ACC112 (cell line): ENCODE data around the gene FBXW4.

ENCODE experiments used
- H2AFZ ChIP-seq: fragments of 200-600 bp; sonication (generic); one replicate; pipeline ENCODE4 v1.6.0; 2017; ENCODE audit warnings: antibody characterized with exemption, low read length; ENCODE audit not compliant: unreplicated experiment
- H3K27ac ChIP-seq: fragments of 200-600 bp; sonication (generic); 2 replicates; pipeline ENCODE4 v1.5.1; 2014; ENCODE audit warnings: low read depth, mild to moderate bottlenecking, antibody characterized with exemption, low read length, moderate library complexity
- H3K27me3 ChIP-seq: fragments of 200-600 bp; sonication (generic); 2 replicates; pipeline ENCODE4 v1.6.1; 2014; ENCODE audit warnings: mild to moderate bottlenecking, antibody characterized with exemption, low read length, moderate library complexity, mixed read lengths; ENCODE audit not compliant: insufficient read depth
- H3K36me3 ChIP-seq: fragments of 200-600 bp; sonication (generic); 2 replicates; pipeline ENCODE4 v1.6.1; 2016; ENCODE audit warnings: mild to moderate bottlenecking, antibody characterized with exemption, low read length, moderate library complexity, mixed read lengths; ENCODE audit not compliant: insufficient read depth
- H3K4me1 ChIP-seq: fragments of 200-600 bp; sonication (generic); one replicate; pipeline ENCODE4 v1.6.1; 2016; ENCODE audit warnings: low read length, mixed read lengths; ENCODE audit not compliant: insufficient read depth, unreplicated experiment, control insufficient read depth
- H3K4me3 ChIP-seq: fragments of 200-600 bp; sonication (generic); 2 replicates; pipeline ENCODE4 v1.5.1; 2014; ENCODE audit warnings: mild to moderate bottlenecking, low read depth, low read length
- H3K79me2 ChIP-seq: fragments of 200-600 bp; sonication (generic); one replicate; pipeline ENCODE4 v1.6.0; 2016; ENCODE audit warnings: low read length; ENCODE audit not compliant: control insufficient read depth, unreplicated experiment, insufficient read depth

The FBXW4 gene

DNA sequence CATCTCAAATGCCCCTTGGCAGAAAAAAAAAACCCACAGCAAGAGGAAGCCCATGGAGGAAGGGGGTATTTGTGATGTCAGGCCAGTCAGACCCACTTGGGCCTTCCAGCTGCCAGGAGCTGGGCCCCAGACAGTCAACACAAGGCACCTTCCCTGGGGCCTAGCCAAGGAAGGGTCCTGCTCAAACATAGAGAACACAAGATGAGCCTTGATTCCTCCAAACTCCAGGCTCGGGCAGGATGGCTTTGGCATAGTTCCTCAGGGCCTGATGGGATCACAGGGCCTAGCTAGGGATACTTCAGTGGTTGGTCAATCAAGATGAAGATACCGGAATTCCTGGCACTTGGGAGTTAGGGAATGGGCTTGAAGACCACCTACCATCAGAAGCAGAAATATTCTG lies 76.1 kb downstream of the FBXW4 start:
- Histone ChIP-seq H2AFZ (no peak overlapping the region), H3K79me2 (no peaks in the 10 kb centered on the region), H3K4me3 (no peak overlapping the region), H3K27me3 (no peaks in the 10 kb centered on the region), H3K4me1 (no peaks in the 10 kb centered on the region), H3K27ac (no peak overlapping the region), H3K36me3 (peaks cover 5% of the 10 kb centered on the region)

DNA sequence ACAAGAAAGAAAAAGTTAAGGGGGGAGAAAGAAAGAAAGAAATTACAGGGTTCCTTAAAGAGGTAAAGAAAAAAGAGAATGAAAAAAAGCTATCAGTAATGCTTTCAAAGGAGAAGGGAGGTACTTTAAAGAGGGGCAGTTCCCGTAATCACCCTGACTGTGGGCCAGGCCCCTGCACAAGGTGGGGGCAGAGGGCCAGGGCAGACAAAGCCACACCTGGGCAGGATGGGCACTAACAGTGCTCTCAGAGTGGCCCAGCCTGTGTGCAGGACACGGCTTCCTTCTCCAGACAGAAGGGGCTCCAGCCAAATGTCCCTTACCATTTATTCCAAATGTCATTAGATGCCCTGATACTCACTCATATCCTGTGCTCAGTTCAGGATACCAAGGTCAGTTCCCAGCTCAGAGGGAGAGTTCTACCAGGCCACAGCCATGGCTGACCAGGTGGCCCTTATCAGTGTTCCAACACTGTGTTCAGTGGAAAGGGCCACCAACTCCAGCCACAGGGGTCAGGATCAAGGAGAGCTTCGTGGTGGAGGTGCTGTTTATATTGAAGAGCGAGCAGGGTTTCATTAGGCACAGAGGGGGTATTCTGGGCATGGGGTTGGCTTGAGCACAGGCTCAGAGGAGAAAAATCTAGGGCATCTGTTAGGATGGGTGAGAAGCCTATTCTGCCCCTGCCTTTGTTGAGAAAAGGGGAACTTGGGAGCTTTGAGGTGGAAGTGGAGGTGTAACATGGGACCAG lies 77.0 kb downstream of the FBXW4 start:
- Histone ChIP-seq H2AFZ (no peak overlapping the region), H3K27ac (no peak overlapping the region), H3K36me3 (no peaks in the 10 kb centered on the region), H3K79me2 (no peaks in the 10 kb centered on the region), H3K4me1 (no peaks in the 10 kb centered on the region), H3K27me3 (no peaks in the 10 kb centered on the region), H3K4me3 (no peak overlapping the region)

DNA sequence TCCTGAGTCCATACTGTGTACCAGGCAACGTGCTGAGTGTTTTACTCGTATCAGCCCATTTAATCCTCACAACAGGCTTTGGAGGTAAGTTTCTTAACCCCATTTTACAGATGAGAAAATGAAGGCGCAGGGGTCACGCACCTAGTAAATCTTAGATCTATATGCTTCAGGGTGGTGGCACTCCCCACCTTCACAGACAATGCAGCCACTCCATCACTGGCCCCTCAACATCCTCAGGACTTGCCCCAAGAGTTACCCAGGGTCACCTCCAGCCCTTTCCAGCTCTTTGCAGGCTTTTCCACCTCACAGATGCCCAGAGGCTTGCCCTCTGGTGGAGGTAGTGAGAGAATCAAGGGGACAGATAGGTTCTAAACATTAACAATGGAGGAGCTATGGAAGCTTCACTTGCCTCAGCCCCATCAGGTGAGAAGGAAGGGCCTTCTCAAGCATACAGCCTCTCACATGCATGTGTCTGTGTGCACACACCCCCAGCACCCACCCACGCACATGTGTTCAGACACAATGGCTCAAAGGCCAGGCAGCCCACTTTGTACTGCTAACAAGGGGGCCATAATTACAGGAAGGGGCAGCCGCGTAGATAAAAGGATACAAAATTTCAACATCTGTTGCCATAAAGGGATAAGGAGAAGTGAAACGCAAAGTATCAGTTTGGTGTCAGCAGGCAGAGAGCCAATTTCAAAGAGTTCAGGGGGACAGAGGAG lies 77.7 kb downstream of the FBXW4 start:
- Histone ChIP-seq H3K36me3 (no peaks in the 10 kb centered on the region), H2AFZ (no peak overlapping the region), H3K4me3 (no peak overlapping the region), H3K4me1 (no peaks in the 10 kb centered on the region), H3K79me2 (no peaks in the 10 kb centered on the region), H3K27ac (no peak overlapping the region), H3K27me3 (no peaks in the 10 kb centered on the region)

DNA sequence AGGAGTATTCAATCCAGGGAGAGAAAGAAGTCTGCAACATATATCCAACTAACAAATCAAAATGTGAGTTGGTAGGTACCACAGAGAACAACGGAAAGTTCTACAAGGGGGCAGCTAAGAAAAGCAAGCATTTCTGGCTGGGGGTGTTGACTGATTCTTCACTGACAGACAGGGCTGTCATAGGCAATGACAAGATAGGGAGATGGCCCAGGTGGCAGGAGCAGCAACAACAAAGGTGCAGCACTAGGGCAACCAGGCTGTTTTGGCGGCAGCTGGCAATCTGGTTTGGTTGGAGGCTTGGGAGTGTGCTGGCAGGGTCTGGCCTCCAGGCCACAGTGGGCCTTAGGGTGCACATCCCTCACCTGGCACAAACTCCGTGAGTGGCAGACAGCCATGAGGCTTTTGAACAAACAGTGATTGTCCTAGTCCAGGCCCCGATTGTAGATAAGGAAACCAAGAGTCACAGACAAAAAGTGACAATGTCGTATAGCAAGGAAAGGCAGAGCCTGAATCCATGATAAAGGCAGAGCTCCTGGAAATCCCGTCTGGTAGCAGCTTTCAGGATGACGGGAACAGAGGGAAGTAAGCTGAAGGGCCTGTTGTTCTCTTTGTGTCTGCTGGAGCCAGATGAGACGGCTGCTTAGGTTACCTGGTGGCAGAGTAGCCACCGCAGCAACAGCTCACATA lies 78.4 kb downstream of the FBXW4 start:
- H3K79me2 ChIP-seq: no peaks in the 10 kb centered on the region
- peaks cover 3% of the 10 kb centered on the region for H3K4me1 ChIP-seq
- H2AFZ ChIP-seq: no peak overlapping the region
- no peak overlapping the region for H3K27ac ChIP-seq
- H3K27me3 ChIP-seq: no peaks in the 10 kb centered on the region
- no peaks in the 10 kb centered on the region for H3K36me3 ChIP-seq
- no peak overlapping the region for H3K4me3 ChIP-seq

DNA sequence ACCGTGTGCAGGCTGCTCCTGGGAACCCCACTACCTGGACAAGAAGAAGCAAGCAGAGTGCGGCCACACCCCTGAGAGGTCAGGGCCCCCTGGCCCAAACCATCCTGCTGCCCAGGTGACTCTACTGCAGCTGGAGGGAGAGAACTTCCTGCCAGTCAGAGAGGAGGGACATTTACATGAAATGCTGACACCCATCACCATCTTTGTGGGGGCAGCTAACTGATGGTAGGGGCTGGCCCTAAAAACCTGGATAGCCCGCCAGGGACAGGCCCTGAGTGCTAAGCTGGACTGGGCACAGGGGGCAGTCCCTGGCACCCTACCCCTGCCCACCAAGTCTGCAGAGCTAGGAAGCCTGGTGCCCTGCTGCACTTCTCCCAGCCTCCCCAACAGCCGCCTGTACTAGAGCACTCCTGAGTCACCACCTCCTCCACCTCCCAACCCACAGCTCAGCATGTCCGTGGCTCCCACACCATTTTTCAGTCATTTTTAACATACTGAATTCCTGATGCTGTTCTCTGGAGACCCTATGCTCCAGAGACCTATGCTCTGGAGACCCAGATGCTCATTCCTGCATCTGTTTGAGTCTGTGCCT lies 79.3 kb downstream of the FBXW4 start:
- H3K27ac ChIP-seq: no peak overlapping the region
- H3K27me3 ChIP-seq: no peaks in the 10 kb centered on the region
- H3K4me1 ChIP-seq: peaks cover 5% of the 10 kb centered on the region
- H3K36me3 ChIP-seq: no peaks in the 10 kb centered on the region
- no peaks in the 10 kb centered on the region for H3K79me2 ChIP-seq
- no peak overlapping the region for H3K4me3 ChIP-seq
- no peak overlapping the region for H2AFZ ChIP-seq

DNA sequence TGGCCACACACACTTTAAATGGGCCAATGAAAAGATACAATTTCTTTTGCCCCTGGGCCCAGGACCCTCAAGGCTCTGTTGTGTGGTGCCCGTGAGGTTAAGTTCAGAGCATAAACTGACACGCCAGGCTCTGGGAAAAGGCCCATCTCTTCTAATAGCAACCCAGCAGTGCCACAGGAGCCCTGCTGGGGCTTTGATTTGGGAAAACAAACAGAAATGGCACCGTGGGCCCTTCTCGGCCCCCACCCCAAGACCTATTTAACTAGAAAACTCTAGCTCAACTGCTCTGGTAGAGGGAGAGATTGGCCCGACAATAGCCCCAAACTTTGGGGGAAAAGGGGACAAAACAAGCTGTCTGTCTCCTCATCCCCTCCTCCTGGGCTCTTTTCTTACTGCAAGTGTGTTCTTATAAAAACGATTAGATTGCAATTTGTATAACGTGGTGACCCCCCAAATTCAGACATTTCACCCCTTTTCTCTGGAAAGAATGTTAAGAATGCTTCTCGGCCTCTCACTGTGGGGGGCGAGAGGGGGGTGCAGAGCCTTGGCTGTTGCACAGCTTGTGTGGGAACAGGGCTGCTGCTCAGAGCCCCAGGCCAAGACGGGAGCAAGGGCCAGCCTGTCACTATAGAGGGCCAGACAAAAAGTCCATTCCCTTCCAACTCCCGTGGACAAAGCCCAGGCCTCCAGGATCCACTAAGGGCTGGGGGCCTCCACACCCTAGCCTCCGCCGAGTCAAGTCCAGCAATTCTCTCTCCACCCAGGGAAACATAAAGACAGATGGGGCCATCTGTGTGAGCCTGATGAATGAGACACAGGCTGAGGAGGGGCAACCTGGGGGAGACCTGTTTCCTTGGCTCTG lies 80.1 kb downstream of the FBXW4 start:
- H3K4me3 ChIP-seq: no peak overlapping the region
- no peak overlapping the region for H3K27ac ChIP-seq
- H2AFZ ChIP-seq: no peak overlapping the region
- H3K36me3 ChIP-seq: no peaks in the 10 kb centered on the region
- no peaks in the 10 kb centered on the region for H3K79me2 ChIP-seq
- no peaks in the 10 kb centered on the region for H3K27me3 ChIP-seq
- H3K4me1 ChIP-seq: peaks cover 5% of the 10 kb centered on the region

DNA sequence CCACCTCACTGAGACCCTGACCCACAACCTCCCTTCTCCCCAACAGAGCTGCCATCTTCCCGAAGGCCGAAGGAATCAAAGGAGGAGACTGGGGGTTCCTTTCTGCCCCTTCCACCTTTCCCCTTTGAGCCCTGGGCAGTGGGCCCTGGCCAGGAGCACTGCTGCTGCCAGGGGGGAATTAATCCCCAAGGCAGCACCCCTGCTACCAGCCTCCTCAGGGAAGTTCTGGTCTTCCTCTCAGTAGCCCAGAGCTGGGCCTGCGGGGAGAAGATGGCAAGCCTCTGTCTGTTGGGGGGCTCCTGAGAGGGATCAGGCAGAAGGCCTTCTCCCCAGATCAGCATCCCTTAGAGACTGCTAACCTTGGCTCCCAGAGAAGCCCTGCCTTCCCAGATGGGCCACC lies 81.3 kb downstream of the FBXW4 start:
- Histone ChIP-seq H2AFZ (no peak overlapping the region), H3K4me1 (peaks cover 15% of the 10 kb centered on the region), H3K79me2 (no peaks in the 10 kb centered on the region), H3K27ac (no peak overlapping the region), H3K27me3 (no peaks in the 10 kb centered on the region), H3K36me3 (no peaks in the 10 kb centered on the region), H3K4me3 (no peak overlapping the region)

DNA sequence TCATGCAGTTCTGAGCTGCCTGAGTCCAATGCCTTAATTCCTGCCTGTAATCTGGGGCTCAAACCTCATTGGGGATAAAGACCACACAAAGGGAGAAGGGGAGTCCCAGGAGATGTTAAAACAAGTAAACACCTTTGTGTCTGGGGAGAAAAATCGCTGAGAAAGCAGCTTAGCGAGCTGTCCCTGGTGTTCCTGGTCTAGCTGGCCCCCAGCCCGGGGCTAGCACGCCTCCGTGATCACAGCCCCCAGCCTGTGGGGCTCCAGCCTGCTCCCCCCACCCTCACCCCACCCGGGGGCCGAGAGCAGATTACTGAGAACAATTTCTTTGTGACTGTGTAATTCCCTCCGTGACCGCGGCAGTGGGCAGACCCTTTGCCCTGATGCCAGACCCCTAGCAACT lies 82.1 kb downstream of the FBXW4 start:
- Histone ChIP-seq H3K4me1 (peaks cover 15% of the 10 kb centered on the region), H3K4me3 (no peak overlapping the region), H3K27me3 (no peaks in the 10 kb centered on the region), H3K27ac (no peak overlapping the region), H2AFZ (no peak overlapping the region), H3K36me3 (no peaks in the 10 kb centered on the region; the same call in 1 of the 2 replicates), H3K79me2 (no peaks in the 10 kb centered on the region)

DNA sequence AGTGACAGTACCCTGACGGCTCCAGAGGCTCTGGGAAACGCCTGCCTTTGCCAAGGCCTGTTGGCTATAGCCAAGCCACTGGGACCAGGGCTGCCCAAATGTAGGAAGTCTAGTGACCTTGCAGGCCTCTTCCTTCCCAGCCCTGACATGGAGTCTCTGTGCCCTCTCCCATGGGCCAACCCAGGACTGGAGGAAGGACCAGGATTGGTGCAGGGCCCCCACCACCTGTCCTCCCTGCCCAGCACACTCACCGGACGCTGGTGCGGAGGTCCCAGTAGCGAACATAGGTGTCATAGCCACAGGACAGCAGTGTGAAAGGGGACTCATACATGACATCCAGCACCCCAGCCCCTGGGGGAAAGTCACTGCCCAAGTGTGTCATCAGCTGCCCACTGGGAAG lies 82.9 kb downstream of the FBXW4 start:
- Histone ChIP-seq H3K36me3 (no peaks in the 10 kb centered on the region; the same call in 1 of the 2 replicates), H3K27me3 (no peaks in the 10 kb centered on the region), H3K4me1 (peaks cover 15% of the 10 kb centered on the region), H2AFZ (no peak overlapping the region), H3K4me3 (no peak overlapping the region), H3K27ac (no peak overlapping the region), H3K79me2 (no peaks in the 10 kb centered on the region)
